ENCODE data around the gene SARNP. TPM values are rescaled to one million over a fixed set of nuclear protein-coding genes. Genes with fewer than 3 reads are reported as not detected.
"Not testable (repeated sequence)": the region's sequence is repeated elsewhere in the genome, so short reads cannot be mapped to it uniquely, and the experiment has no call there.

Gene SARNP
- total and polyA plus RNA-seq, 2 donors (not counting 1 experiment from before 2014, with no cell fraction given): 88.5 to 183 TPM

DNA sequence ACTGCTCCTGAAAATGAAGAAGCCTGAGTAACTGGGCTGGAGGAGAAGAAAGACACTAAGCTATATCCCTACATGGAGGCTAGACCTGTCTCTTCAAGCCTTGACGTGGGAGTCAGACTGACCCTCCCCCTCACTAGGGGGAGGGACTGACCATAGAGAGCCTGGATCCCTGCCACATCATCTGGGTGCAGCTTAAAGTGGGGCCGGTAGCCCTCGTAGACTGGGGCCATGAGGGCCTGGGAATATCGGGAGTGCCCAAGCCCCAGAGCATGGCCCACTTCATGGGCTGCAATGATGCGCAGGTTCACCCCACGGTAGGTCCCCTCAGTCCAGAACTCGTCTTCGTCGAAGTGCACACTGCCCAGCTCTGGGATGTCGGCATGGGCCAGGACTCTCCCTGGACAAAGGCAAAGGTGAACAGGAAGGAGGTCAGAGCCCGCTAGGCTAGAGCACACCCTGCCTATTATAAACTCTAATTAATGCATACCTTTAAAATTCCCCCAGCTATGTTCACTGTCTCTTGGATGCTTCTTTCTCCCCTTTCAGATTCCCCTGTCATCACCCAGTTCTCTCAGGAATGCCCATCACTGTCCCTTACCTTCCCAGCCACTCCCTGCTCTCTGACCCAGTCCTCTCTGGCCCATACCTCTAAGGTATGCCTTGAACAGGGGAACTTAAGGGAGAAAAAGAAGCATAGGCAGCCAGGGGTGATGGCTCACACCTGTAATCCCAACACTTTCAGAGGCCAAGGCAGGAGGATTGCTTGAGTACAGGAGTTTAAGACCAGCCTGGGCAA lies 22.0 kb upstream of the SARNP start:
- Histone ChIP-seq H3K27ac (ENCODE audit: insufficient read depth, low read length) (no peak overlapping the region), H3K4me3 (replicated peaks in 1 of 4; ENCODE audit: control extremely low read depth in 1 of 4, insufficient read depth in 1 of 4, low read depth in 3 of 4, low read length in 4 of 4) (no peak overlapping the region)

DNA sequence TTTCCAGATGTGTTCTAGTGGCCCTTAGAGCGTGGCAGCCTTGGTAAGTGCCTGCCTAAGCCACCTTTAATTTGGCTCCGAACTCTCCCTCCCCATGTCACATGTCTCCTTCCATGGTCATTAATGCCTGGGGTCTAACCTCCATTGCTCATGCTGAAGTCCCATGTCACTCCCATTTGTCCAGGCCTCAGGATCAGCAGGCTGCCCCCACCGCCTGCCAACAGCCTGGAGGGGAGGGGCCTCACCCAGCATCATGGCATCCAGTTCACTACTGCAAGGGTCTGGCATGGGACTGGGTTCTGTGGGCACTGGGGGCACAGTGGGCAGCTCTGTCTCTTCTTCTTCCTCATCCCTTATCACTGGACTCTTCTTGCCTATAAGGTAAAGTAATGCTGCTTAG lies 20.8 kb upstream of the SARNP start:
- no peaks in the 10 kb centered on the region for H3K27me3 ChIP-seq (ENCODE audit: control insufficient read depth, insufficient read depth, low read length)
- no peak overlapping the region for H3K4me2 ChIP-seq (ENCODE audit: extremely low read depth, insufficient read depth, low read length)
- H3K9me3 ChIP-seq (ENCODE audit: control insufficient read depth, insufficient read depth, low read depth, low read length): no peaks in the 10 kb centered on the region
- no peak overlapping the region for H3K27ac ChIP-seq (ENCODE audit: insufficient read depth, low read length)
- DNase-seq (ENCODE audit: low read depth in 2 of 2): no peak
- H2AFZ ChIP-seq (ENCODE audit: low read length): no peak overlapping the region
- H3K4me3 ChIP-seq (replicated peaks in 1 of 4; ENCODE audit: control extremely low read depth in 1 of 4, insufficient read depth in 1 of 4, low read depth in 3 of 4, low read length in 4 of 4): no peak overlapping the region
- peaks cover 5% of the 10 kb centered on the region for H3K36me3 ChIP-seq (ENCODE audit: control insufficient read depth, insufficient read depth, low read length)
- H3K9ac ChIP-seq (ENCODE audit: insufficient read depth, low read length): no peak overlapping the region
- no peaks in the 10 kb centered on the region for H4K20me1 ChIP-seq (ENCODE audit: control insufficient read depth, extremely low read depth, insufficient read depth, low read length)
- H3K79me2 ChIP-seq (ENCODE audit: control insufficient read depth, insufficient read depth, low read length): no peaks in the 10 kb centered on the region
- no peak for TF ChIP-seq EZH2 (IDR thresholded peaks at IDR 0.05; ENCODE audit: low read length, missing control alignments)
- TF ChIP-seq, protein P1, sequence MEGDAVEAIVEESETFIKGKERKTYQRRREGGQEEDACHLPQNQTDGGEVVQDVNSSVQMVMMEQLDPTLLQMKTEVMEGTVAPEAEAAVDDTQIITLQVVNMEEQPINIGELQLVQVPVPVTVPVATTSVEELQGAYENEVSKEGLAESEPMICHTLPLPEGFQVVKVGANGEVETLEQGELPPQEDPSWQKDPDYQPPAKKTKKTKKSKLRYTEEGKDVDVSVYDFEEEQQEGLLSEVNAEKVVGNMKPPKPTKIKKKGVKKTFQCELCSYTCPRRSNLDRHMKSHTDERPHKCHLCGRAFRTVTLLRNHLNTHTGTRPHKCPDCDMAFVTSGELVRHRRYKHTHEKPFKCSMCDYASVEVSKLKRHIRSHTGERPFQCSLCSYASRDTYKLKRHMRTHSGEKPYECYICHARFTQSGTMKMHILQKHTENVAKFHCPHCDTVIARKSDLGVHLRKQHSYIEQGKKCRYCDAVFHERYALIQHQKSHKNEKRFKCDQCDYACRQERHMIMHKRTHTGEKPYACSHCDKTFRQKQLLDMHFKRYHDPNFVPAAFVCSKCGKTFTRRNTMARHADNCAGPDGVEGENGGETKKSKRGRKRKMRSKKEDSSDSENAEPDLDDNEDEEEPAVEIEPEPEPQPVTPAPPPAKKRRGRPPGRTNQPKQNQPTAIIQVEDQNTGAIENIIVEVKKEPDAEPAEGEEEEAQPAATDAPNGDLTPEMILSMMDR (conservative IDR thresholded peaks at IDR 0.05 in 1 of 2, IDR thresholded peaks at IDR 0.05 in 1 of 2; ENCODE audit: low read depth in 1 of 2, low read length in 2 of 2): no peak
- peaks cover 2% of the 10 kb centered on the region for H3K4me1 ChIP-seq (ENCODE audit: control insufficient read depth, extremely low read depth, insufficient read depth, low read length)

More for the DNA sequence above, 22.0 kb upstream of the SARNP start:
- no peaks in the 10 kb centered on the region for H3K9me3 ChIP-seq (ENCODE audit: control insufficient read depth, insufficient read depth, low read depth, low read length)
- H3K79me2 ChIP-seq (ENCODE audit: control insufficient read depth, insufficient read depth, low read length): no peaks in the 10 kb centered on the region
- peaks cover 2% of the 10 kb centered on the region for H3K4me1 ChIP-seq (ENCODE audit: control insufficient read depth, extremely low read depth, insufficient read depth, low read length)
- H3K9ac ChIP-seq (ENCODE audit: insufficient read depth, low read length): no peak overlapping the region
- H4K20me1 ChIP-seq (ENCODE audit: control insufficient read depth, extremely low read depth, insufficient read depth, low read length): no peaks in the 10 kb centered on the region
- H3K36me3 ChIP-seq (ENCODE audit: control insufficient read depth, insufficient read depth, low read length): peaks cover 5% of the 10 kb centered on the region
- H3K27me3 ChIP-seq (ENCODE audit: control insufficient read depth, insufficient read depth, low read length): no peaks in the 10 kb centered on the region
- no peak overlapping the region for H2AFZ ChIP-seq (ENCODE audit: low read length)
- TF ChIP-seq EZH2 (IDR thresholded peaks at IDR 0.05; ENCODE audit: low read length, missing control alignments): no peak
- TF ChIP-seq, protein P1 (conservative IDR thresholded peaks at IDR 0.05 in 1 of 2, IDR thresholded peaks at IDR 0.05 in 1 of 2; ENCODE audit: low read depth in 1 of 2, low read length in 2 of 2): no peak
- H3K4me2 ChIP-seq (ENCODE audit: extremely low read depth, insufficient read depth, low read length): no peak overlapping the region
- DNase-seq (ENCODE audit: low read depth in 2 of 2): no peak

DNA sequence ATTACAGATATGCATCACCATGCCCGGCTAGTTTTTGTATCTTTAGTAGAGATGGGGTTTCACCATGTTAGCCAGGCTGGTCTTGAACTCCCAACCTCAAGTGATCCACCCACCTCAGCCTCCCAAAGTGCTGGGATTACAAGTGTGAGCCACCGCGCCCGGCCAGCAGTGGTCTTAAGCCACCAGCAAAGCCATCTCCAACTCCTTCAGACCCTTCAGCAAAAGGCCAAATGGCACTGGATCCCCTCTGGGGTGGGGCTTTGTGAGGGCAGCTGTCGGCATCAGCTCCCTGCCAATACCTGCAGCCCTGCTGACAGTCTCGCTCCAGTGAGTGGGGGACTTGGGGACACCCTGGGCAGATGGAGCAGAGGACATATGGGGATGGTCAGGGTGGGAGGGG lies 16.9 kb upstream of the SARNP start:
- H3K9ac ChIP-seq (ENCODE audit: insufficient read depth, low read length); H3K79me2 ChIP-seq (ENCODE audit: control insufficient read depth, insufficient read depth, low read length); H3K9me3 ChIP-seq (ENCODE audit: control insufficient read depth, insufficient read depth, low read depth, low read length); DNase-seq (ENCODE audit: low read depth in 2 of 2); H4K20me1 ChIP-seq (ENCODE audit: control insufficient read depth, extremely low read depth, insufficient read depth, low read length); H3K4me3 ChIP-seq (replicated peaks in 1 of 4; ENCODE audit: control extremely low read depth in 1 of 4, insufficient read depth in 1 of 4, low read depth in 3 of 4, low read length in 4 of 4); H3K36me3 ChIP-seq (ENCODE audit: control insufficient read depth, insufficient read depth, low read length); H3K4me1 ChIP-seq (ENCODE audit: control insufficient read depth, extremely low read depth, insufficient read depth, low read length); H3K27me3 ChIP-seq (ENCODE audit: control insufficient read depth, insufficient read depth, low read length); H2AFZ ChIP-seq (ENCODE audit: low read length); H3K27ac ChIP-seq (ENCODE audit: insufficient read depth, low read length); H3K4me2 ChIP-seq (ENCODE audit: extremely low read depth, insufficient read depth, low read length): not testable (repeated sequence)
